ENCODE measurements around the gene ABITRAM.

ABITRAM gene

DNA sequence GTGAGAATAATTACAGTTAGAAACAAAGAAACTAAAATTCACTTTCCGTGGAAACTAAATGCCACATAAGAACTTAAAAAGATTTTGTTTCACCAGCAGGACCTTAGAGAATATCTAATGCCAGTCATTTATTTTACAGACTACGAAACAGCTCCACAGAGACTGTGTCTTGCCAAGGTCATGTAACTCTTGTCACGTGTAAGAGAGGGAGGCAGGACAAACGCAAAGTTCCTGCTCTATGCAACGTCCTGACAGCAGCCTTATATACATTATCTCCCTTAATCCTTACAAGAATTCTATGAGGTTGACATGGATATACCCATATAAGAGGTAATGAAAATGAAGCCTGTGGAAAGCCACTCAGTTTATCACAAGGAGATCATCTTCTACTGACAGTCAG lies 39.7 kb downstream of the ABITRAM start:
- TF ChIP-seq, protein P1, sequence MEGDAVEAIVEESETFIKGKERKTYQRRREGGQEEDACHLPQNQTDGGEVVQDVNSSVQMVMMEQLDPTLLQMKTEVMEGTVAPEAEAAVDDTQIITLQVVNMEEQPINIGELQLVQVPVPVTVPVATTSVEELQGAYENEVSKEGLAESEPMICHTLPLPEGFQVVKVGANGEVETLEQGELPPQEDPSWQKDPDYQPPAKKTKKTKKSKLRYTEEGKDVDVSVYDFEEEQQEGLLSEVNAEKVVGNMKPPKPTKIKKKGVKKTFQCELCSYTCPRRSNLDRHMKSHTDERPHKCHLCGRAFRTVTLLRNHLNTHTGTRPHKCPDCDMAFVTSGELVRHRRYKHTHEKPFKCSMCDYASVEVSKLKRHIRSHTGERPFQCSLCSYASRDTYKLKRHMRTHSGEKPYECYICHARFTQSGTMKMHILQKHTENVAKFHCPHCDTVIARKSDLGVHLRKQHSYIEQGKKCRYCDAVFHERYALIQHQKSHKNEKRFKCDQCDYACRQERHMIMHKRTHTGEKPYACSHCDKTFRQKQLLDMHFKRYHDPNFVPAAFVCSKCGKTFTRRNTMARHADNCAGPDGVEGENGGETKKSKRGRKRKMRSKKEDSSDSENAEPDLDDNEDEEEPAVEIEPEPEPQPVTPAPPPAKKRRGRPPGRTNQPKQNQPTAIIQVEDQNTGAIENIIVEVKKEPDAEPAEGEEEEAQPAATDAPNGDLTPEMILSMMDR (IDR thresholded peaks at IDR 0.05; ENCODE audit: insufficient read depth, low read length, missing control alignments): no peak
- no peak for DNase-seq (ENCODE audit: low read depth, low spot score)
- CTCF ChIA-PET: no interaction called here
- H3K4me3 ChIP-seq (ENCODE audit: low read depth, low read length): no peak overlapping the region
- POLR2A ChIA-PET: no interaction called here

DNA sequence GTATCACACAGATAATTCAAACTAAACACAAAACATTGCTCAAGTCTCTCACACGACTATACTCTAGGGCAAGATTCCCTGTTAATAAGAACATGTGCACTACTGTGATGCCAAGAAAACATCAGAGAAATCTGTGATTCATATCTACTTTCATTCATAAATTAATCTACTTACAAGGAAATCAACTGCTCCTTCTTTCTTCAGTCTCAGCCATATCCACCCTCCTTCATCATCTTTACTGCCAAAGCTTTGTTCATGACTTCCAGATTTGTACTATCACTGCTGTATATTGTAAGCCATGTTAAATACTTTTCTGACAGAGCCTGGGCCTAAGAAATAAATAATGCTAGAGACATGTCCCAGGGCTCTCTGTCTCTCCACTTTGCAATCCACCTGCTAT lies 44.0 kb downstream of the ABITRAM start:
- DNase-seq (ENCODE audit: low read depth, low spot score): no peak
- no peak overlapping the region for H3K4me3 ChIP-seq (ENCODE audit: low read depth, low read length)
- TF ChIP-seq, protein P1 (IDR thresholded peaks at IDR 0.05; ENCODE audit: insufficient read depth, low read length, missing control alignments): no peak
- CTCF ChIA-PET: interaction anchor here (1.4 to 3.5 kb wide), 2 partner anchors 25 to 343 kb away, joined by 3 to 11 read pairs; no protein-coding TSS in a partner anchor
- POLR2A ChIA-PET: no interaction called here

DNA sequence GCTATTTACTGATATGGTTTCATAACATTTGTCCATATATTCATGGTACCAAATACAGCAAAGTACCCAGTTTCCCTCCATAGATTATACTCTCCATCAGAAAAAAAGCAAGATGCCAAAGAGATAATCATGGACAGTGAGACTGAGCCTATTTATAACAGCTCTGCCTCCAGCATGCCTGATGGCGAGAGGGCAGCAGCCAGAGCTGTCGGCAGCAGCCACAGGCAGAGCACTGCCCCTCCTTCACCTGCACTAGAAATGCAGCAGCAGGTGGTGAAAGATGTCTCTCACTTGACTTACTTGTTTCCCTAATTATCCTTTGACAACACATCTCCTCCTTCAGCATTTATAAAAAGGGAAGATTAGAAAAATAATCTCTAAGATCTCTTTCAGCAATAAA lies 46.7 kb downstream of the ABITRAM start:
- ChIA-PET CTCF (no interaction called here), POLR2A (no interaction called here)
- no peak overlapping the region for H3K4me3 ChIP-seq (ENCODE audit: low read depth, low read length)
- TF ChIP-seq, protein P1 (IDR thresholded peaks at IDR 0.05; ENCODE audit: insufficient read depth, low read length, missing control alignments): no peak
- DNase-seq (ENCODE audit: low read depth, low spot score): no peak

DNA sequence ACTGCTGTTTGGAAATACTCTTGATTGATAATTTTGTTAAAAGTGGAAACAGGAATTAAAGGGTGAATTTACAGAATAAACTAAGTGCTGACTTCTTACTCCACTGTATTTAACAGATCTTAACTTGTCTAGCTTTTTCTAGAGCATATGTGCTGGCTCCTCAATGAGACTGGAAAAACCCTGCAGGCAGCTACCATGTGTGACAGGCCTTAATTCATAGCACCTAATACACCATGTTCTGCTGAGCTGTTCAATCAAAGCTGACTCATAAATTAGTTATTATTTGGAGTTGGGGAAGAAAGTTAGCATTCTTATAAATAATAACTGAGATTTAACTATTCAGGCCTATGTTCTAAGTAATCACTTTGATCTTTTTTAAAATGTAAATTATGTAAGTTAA lies 49.7 kb downstream of the ABITRAM start:
- no peak for DNase-seq (ENCODE audit: low read depth, low spot score)
- ChIA-PET CTCF (no interaction called here), POLR2A (no interaction called here)
- no peak overlapping the region for H3K4me3 ChIP-seq (ENCODE audit: low read depth, low read length)
- TF ChIP-seq, protein P1 (IDR thresholded peaks at IDR 0.05; ENCODE audit: insufficient read depth, low read length, missing control alignments): no peak
